ENCODE data around the gene AVPR2. TPM values are rescaled to one million over a fixed set of nuclear protein-coding genes. Genes with fewer than 3 reads are reported as not detected.

AVPR2 gene
- total and polyA plus RNA-seq, 9 of the 15 experiments (the other 6 are each of a cell fraction or from before 2014, with no cell fraction given): not detected

GRCh38 chrX:153948002-153948466 is 43.6 kb downstream of the AVPR2 start:
- Histone ChIP-seq H3K9me3 (replicated peaks; ENCODE audit: control insufficient read depth, insufficient read depth, low read depth, low read length) (no peaks in the 10 kb centered on the region), H3K4me1 (replicated peaks in 1 of 2; ENCODE audit: control insufficient read depth in 2 of 2, insufficient read depth in 2 of 2, low read length in 2 of 2) (peaks cover 8 to 80% of the 10 kb centered on the region in 2 experiments; a peak in 4 of 5 replicates), H3K4me3 (no peak overlapping the region), H3K9ac (ENCODE audit: insufficient read depth in 1 of 2, low read depth in 2 of 2, low read length in 2 of 2) (peak overlapping the region in 1 of 2 experiments; percentile 84; a peak in 2 of 4 replicates), H3K4me2 (ENCODE audit: insufficient read depth, low read length) (no peak overlapping the region), H3K27me3 (ENCODE audit: control insufficient read depth in 2 of 2, insufficient read depth in 2 of 2, low read length in 2 of 2) (no peaks in the 10 kb centered on the region), H2AFZ (ENCODE audit: low read depth, low read length) (no peak overlapping the region), H3K27ac (ENCODE audit: extremely low read depth, low read depth, low read length) (peak overlapping the region; percentile 53; the same call in 2 of the 3 replicates), H3K9me1 (ENCODE audit: control insufficient read depth, insufficient read depth, low read length) (no peaks in the 10 kb centered on the region), H3K36me3 (ENCODE audit: control insufficient read depth, insufficient read depth, low read length) (peaks cover 60% of the 10 kb centered on the region), H3K79me2 (ENCODE audit: control insufficient read depth, insufficient read depth, low read length) (peaks cover 14% of the 10 kb centered on the region; the same call in 2 of the 3 replicates), H4K20me1 (replicated peaks; ENCODE audit: control insufficient read depth, insufficient read depth, low read length) (no peaks in the 10 kb centered on the region)
- intact Hi-C loops (cut with micrococcal nuclease) (no loop called here), in situ Hi-C loops (cut with MboI) (no loop called here)
- ATAC-seq (no peak), FAIRE-seq (no peak), DNase-seq (ENCODE audit: extremely low read depth in 1 of 4, low spot score in 3 of 4) (no peak)
- TF ChIP-seq POLR2AphosphoS5 (IDR thresholded peaks at IDR 0.05; ENCODE audit: control insufficient read depth, insufficient read depth, low read depth, low read length) (peak; percentile 6; the same call in 1 of the 2 replicates), POLR2G (IDR thresholded peaks at IDR 0.05; ENCODE audit: low read depth, low read length) (0 out of 2 replicates have a peak, but pooled peaks have one; percentile 48), SRF (CRISPR knock-in tag; IDR thresholded peaks at IDR 0.05) (no peak)
- CTCF ChIA-PET (ENCODE audit: low intra/inter-chr PET ratio): interaction anchor here (0.7 to 1.4 kb wide), 4 partner anchors 23 to 989 kb away, joined by 3 to 7 read pairs (median 4); partner anchors contain the start of gene PLXNB3
- WGBS (ENCODE audit: insufficient coverage, low coverage, missing lambda C conversion rate): 49% methylated on average over 5 of the region's 10 CpGs
- POLR2A ChIA-PET: interaction anchor here (0.7 to 4.0 kb wide), 6 partner anchors 10 to 25 kb away, joined by 3 to 17 read pairs (median 5); partner anchors contain the start of genes NAA10 and TMEM187
- TSS peak; percentile 42 for BruUV-seq (replicated peaks)

Measured in K562 (cell line).